Suprapubic skin (tissue), 4 donors: Measurements from ENCODE around the gene RETNLB. TPM values are rescaled to one million over a fixed set of nuclear protein-coding genes. Genes with fewer than 3 reads are reported as not detected.

Experiments
- DNase-seq, 2 donors: peaks; one replicate each; pipeline ENCODE4 v3.0.0-alpha.2; 2019; ENCODE audit warnings: low spot score in 2 of 2
- H3K27ac ChIP-seq: fragments of 200-600 bp; sonication (generic); one replicate; pipeline ENCODE4 v1.5.1; 2019
- H3K27me3 ChIP-seq: fragments of 200-600 bp; sonication (generic); one replicate; pipeline ENCODE4 v1.5.1; 2019
- H3K36me3 ChIP-seq: fragments of 200-600 bp; sonication (generic); one replicate; pipeline ENCODE4 v1.5.1; 2019
- H3K4me1 ChIP-seq: fragments of 200-600 bp; sonication (generic); one replicate; pipeline ENCODE4 v1.5.1; 2019
- H3K4me3 ChIP-seq: fragments of 200-600 bp; sonication (generic); one replicate; pipeline ENCODE4 v1.5.1; 2019; ENCODE audit warnings: mild to moderate bottlenecking
- H3K9me3 ChIP-seq: fragments of 200-600 bp; sonication (generic); one replicate; pipeline ENCODE4 v1.5.1; 2019
- POLR2AphosphoS5 ChIP-seq, 3 donors: sonication (generic); formaldehyde crosslinking; IDR thresholded peaks; one replicate each; pipeline ENCODE4 v1.6.1; 2017; ENCODE audit warnings: antibody characterized with exemption in 3 of 3
- WGBS: methylation state at CpG from one replicate; pipeline ENCODE4 v1.1.5; 2018; 5-methylcytosine and 5-hydroxymethylcytosine counted together
- total RNA-seq, 4 donors: library from RNA; depleted of rRNA; stranded (reverse); fragments of >200 nt; gene quantifications; one replicate each; pipeline ENCODE4 v1.1.0, GENCODE V29; 2016
- TF ChIP-seq, protein P1 (sequence below), 2 donors: fragments of 200-600 bp in 1 of 2; fragments of 450-650 bp in 1 of 2; sonication (generic) in 1 of 2; IDR thresholded peaks; one replicate each; pipeline ENCODE4 v1.5.1; 2016 to 2019; ENCODE audit warnings: antibody characterized with exemption in 2 of 2, mild to moderate bottlenecking in 1 of 2, moderate library complexity in 1 of 2

RETNLB gene
- total RNA-seq, 4 donors from 2014 or later, result not detected

DNA sequence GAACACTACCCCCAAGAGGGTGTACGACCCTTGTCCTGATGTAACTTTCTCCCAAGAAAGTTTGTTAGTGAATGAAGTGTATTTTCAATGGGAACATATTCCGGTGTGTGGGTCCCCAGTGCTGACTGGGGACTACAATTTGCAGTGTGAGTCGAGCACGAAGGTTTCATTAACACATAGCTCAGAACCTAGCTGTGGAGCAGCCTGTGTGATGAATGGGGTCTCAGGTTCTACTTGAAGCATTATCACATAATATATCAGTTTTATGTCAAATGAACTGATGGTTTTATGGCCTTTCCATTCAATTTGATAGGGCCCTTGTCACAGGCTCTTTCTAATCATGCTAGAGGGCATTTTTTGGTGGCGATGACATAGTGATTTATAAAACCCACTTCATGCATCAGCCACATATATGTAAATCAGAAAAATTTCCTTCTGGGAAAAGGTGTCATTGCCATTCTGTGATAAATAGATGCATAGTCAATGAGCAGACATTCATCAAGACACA, 44.1 kb downstream of the RETNLB start:
- DNase-seq, result no peak
- no peaks in the 10 kb centered on the region for H3K36me3 ChIP-seq
- H3K9me3 ChIP-seq, result no peaks in the 10 kb centered on the region
- WGBS, result 61% methylated on average over 5 of the region's 5 CpGs
- TF ChIP-seq, protein P1, sequence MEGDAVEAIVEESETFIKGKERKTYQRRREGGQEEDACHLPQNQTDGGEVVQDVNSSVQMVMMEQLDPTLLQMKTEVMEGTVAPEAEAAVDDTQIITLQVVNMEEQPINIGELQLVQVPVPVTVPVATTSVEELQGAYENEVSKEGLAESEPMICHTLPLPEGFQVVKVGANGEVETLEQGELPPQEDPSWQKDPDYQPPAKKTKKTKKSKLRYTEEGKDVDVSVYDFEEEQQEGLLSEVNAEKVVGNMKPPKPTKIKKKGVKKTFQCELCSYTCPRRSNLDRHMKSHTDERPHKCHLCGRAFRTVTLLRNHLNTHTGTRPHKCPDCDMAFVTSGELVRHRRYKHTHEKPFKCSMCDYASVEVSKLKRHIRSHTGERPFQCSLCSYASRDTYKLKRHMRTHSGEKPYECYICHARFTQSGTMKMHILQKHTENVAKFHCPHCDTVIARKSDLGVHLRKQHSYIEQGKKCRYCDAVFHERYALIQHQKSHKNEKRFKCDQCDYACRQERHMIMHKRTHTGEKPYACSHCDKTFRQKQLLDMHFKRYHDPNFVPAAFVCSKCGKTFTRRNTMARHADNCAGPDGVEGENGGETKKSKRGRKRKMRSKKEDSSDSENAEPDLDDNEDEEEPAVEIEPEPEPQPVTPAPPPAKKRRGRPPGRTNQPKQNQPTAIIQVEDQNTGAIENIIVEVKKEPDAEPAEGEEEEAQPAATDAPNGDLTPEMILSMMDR (IDR thresholded peaks at IDR 0.05), result no peak
- TF ChIP-seq POLR2AphosphoS5 (IDR thresholded peaks at IDR 0.05), result no peak
- H3K27me3 ChIP-seq, result no peaks in the 10 kb centered on the region
- no peak overlapping the region for H3K4me3 ChIP-seq
- H3K27ac ChIP-seq, result no peak overlapping the region
- H3K4me1 ChIP-seq, result no peaks in the 10 kb centered on the region

Other genes starting within 250 kb of the RETNLB start
- gene MYH15, start 246.8 kb downstream of the RETNLB start, total RNA-seq, result under 1 TPM in 3 of 4 donors, not detected in 1; 0.17 to 0.31 (median 0.30) TPM
- 1 to 10 TPM; 1.3 to 6.4 (median 2.0) TPM for gene CIP2A, start 168.0 kb downstream of the RETNLB start, total RNA-seq
- gene DZIP3, start 167.7 kb downstream of the RETNLB start, total RNA-seq, result 1 to 10 TPM; 3.6 to 7.7 (median 3.9) TPM
- gene TRAT1, start 65.4 kb upstream of the RETNLB start, total RNA-seq, result 1 to 10 TPM in 1 of 4 donors, under 1 TPM in 1, not detected in 2; 0.76 to 2.4 TPM
- not detected for gene GUCA1C, start 196.5 kb upstream of the RETNLB start, total RNA-seq